K562 (cell line): ENCODE measurements around the gene USP27X. TPM values are rescaled to one million over a fixed set of nuclear protein-coding genes. Genes with fewer than 3 reads are reported as not detected.

Source experiments
- ATAC-seq: fragments of 200-7000 bp; cut with Tn5 transposase; 3 replicates; pipeline ENCODE4 v1.9.1; 2020; ENCODE audit warnings: moderate library complexity
- BruUV-seq: library from RNA; stranded (reverse); fragments of 400-500 nt; replicated peaks from 2 replicates; lab custom pipeline; 2021; lab: Mats Ljungman, UMichigan
- CTCF ChIA-PET: fragments of 300-600 bp; formaldehyde crosslinking; extraction: SDS; loops from one replicate; lab custom pipeline; 2021; ENCODE audit warnings: low intra/inter-chr PET ratio; lab: Yijun Ruan, JAX
- POLR2A ChIA-PET: fragments of 300-600, 350-650 bp; sonication (Branson Sonifier 250); formaldehyde crosslinking; extraction: SDS; loops from one replicate; lab custom pipeline; 2021; ENCODE audit warnings: antibody characterized with exemption, inconsistent platforms; lab: Yijun Ruan, JAX
- DNase-seq, 4 experiments: peaks; one replicate each; pipeline versions ENCODE4 v3.0.0 to v3.0.0-alpha.2; 2011 to 2018; ENCODE audit warnings: low spot score in 3 of 4, mixed read lengths in 3 of 4; ENCODE audit errors: extremely low read depth in 1 of 4
- FAIRE-seq: peaks from 2 replicates; lab custom pipeline; 2011; peaks lifted over from hg19 to GRCh38; lab: Jason Lieb, UNC
- H2AFZ ChIP-seq: 2 replicates; pipeline ENCODE4 v1.6.0; 2011; ENCODE audit warnings: low read depth, low read length, control low read depth, inconsistent platforms
- H3K27ac ChIP-seq: fragments of 200-600 bp; 3 replicates; pipeline ENCODE4 v1.8.0; 2011; ENCODE audit warnings: low read depth, mild to moderate bottlenecking, control low read depth, inconsistent platforms, low read length, moderate library complexity, mixed read lengths; ENCODE audit errors: extremely low read depth
- H3K27me3 ChIP-seq, 2 experiments: fragments of 300-600 bp in 1 of 2; 2 replicates in 1 of 2; 3 replicates in 1 of 2; pipeline versions ENCODE4 v1.6.0 to v1.8.0; 2011; ENCODE audit warnings: inconsistent platforms in 2 of 2, low read length in 2 of 2, mild to moderate bottlenecking in 1 of 2, mixed read lengths in 1 of 2, moderate library complexity in 1 of 2; ENCODE audit not compliant: control insufficient read depth in 2 of 2, insufficient read depth in 2 of 2
- H3K36me3 ChIP-seq: fragments of 300-600 bp; 3 replicates; pipeline ENCODE4 v1.8.0; 2011; ENCODE audit warnings: mild to moderate bottlenecking, low read length, inconsistent platforms; ENCODE audit not compliant: control insufficient read depth, insufficient read depth
- H3K4me1 ChIP-seq, 2 experiments: fragments of 200-600 bp in 1 of 2; replicated peaks in 1 of 2; 2 replicates in 1 of 2; 3 replicates in 1 of 2; pipeline versions ENCODE4 v1.5.1 to v1.8.0; 2011; ENCODE audit warnings: inconsistent platforms in 2 of 2, low read length in 2 of 2, mild to moderate bottlenecking in 1 of 2, mixed read lengths in 1 of 2, moderate library complexity in 1 of 2; ENCODE audit not compliant: control insufficient read depth in 2 of 2, insufficient read depth in 2 of 2
- H3K4me2 ChIP-seq: 2 replicates; pipeline ENCODE4 v1.6.1; 2011; ENCODE audit warnings: low read length, control low read depth, inconsistent platforms, mixed read lengths; ENCODE audit not compliant: insufficient read depth
- H3K4me3 ChIP-seq: fragments of 200-600 bp; sonication (generic), shearing (Covaris generic); 2 replicates; pipeline ENCODE4 v1.5.1; 2016; ENCODE audit warnings: control low read depth, inconsistent platforms
- H3K79me2 ChIP-seq: fragments of 200-600 bp; 3 replicates; pipeline ENCODE4 v1.8.0; 2011; ENCODE audit warnings: low read length, inconsistent platforms; ENCODE audit not compliant: control insufficient read depth, insufficient read depth
- H3K9ac ChIP-seq, 2 experiments: 2 replicates each; pipeline versions ENCODE4 v1.6.0 to v1.6.1; 2011; ENCODE audit warnings: low read depth in 2 of 2, low read length in 2 of 2, control low read depth in 1 of 2, inconsistent platforms in 1 of 2, mild to moderate bottlenecking in 1 of 2, mixed read lengths in 1 of 2; ENCODE audit not compliant: insufficient read depth in 1 of 2
- H3K9me1 ChIP-seq: one replicate; pipeline ENCODE4 v1.6.0; 2011; ENCODE audit warnings: inconsistent platforms, mild to moderate bottlenecking, low read length, moderate library complexity; ENCODE audit not compliant: control insufficient read depth, insufficient read depth
- H3K9me3 ChIP-seq: replicated peaks from 2 replicates; pipeline ENCODE4 v1.5.1; 2011; ENCODE audit warnings: low read depth, low read length, inconsistent platforms; ENCODE audit not compliant: control insufficient read depth, insufficient read depth
- H4K20me1 ChIP-seq: replicated peaks from 2 replicates; pipeline ENCODE4 v1.6.1; 2011; ENCODE audit warnings: low read length, inconsistent platforms, mixed read lengths; ENCODE audit not compliant: control insufficient read depth, insufficient read depth
- RHOXF2B ChIP-seq: fragments of 250-450 bp; sonication (Bioruptor Pico); conservative IDR thresholded peaks from 2 replicates; pipeline ENCODE4 v1.5.1; 2021
- YY1 ChIP-seq, 3 experiments: IDR thresholded peaks; 2 replicates each; pipeline ENCODE4 v1.6.1; 2011; ENCODE audit warnings: low read length in 2 of 3, mild to moderate bottlenecking in 2 of 3, moderate library complexity in 2 of 3, borderline replicate concordance in 1 of 3, control low read depth in 1 of 3, low read depth in 1 of 3; ENCODE audit not compliant: insufficient read depth in 3 of 3, insufficient replicate concordance in 2 of 3, control insufficient read depth in 1 of 3, insufficient read length in 1 of 3; ENCODE audit errors: extremely low read depth in 1 of 3
- WGBS: fragments of 100-300 bp; shearing (Covaris generic); methylation state at CpG from one replicate; pipeline ENCODE4 v1.1.6; 2016; ENCODE audit warnings: low coverage, mixed read lengths; ENCODE audit not compliant: insufficient coverage; ENCODE audit errors: missing lambda C conversion rate; 5-methylcytosine and 5-hydroxymethylcytosine counted together
- in situ Hi-C: fragments of 300-500 bp; cut with MboI; formaldehyde crosslinking; loops from 4 replicates; pipeline ENCODE4 v1.15.0; 2018; ENCODE audit warnings: inconsistent platforms, mixed read lengths
- intact Hi-C: fragments of 100-400 bp; cut with micrococcal nuclease; formaldehyde crosslinking; loops from 2 replicates; pipeline ENCODE4 v1.14.2; 2022
- polyA plus RNA-seq, 8 experiments: library from polyadenylated mRNA; depleted of rRNA in 4 of 8; stranded (reverse) in 5 of 8; unstranded in 3 of 8; fragments of >200 nt; fragmentation: Nextera tagmentation in 2 of 8; fragmentation: Illumina TruSeq in 1 of 8; extraction: Ambion mirVana in 2 of 8; extraction: Trizol in 1 of 8; gene quantifications; 2 replicates each; pipeline versions ENCODE4 v1.2.1 to v1.2.3, GENCODE V29; 2011 to 2014; ENCODE audit warnings: inconsistent platforms in 1 of 8, missing spikeins in 1 of 8
- total RNA-seq, 7 experiments: library from RNA; depleted of rRNA in 6 of 7; stranded (reverse); fragments of >200 nt in 6 of 7; fragmentation: Illumina TruSeq in 2 of 7; extraction: Trizol in 2 of 7; gene quantifications; 2 replicates each; pipeline versions ENCODE4 v1.2.1 to v1.2.3, GENCODE V29; 2011 to 2021; ENCODE audit warnings: low replicate concordance in 1 of 7
- TF ChIP-seq, protein P1 (sequence below): fragments of 450-650 bp; IDR thresholded peaks from 2 replicates; pipeline ENCODE4 v1.6.1; 2016; ENCODE audit warnings: missing biosample characterization, missing genetic modification characterization
- TF ChIP-seq, protein P2 (sequence below): fragments of 250-450 bp; sonication (Bioruptor Pico); IDR thresholded peaks from 2 replicates; pipeline ENCODE4 v1.8.0; 2021; ENCODE audit warnings: moderate library complexity, mild to moderate bottlenecking, inconsistent platforms
- TF ChIP-seq, protein P3 (sequence below): sonication (generic); formaldehyde crosslinking; IDR thresholded peaks from 2 replicates; pipeline ENCODE4 v1.8.0; 2022; ENCODE audit warnings: mild to moderate bottlenecking, missing genetic modification reagents

USP27X gene
- total and polyA plus RNA-seq, 9 of the 15 experiments (the other 6 are each of a cell fraction or from before 2014, with no cell fraction given), result 0.15 to 4.7 (median 1.6) TPM

GRCh38 chrX:49844611-49845010 lies 34.7 kb upstream of the USP27X start (continued):
- TF ChIP-seq, protein P1, sequence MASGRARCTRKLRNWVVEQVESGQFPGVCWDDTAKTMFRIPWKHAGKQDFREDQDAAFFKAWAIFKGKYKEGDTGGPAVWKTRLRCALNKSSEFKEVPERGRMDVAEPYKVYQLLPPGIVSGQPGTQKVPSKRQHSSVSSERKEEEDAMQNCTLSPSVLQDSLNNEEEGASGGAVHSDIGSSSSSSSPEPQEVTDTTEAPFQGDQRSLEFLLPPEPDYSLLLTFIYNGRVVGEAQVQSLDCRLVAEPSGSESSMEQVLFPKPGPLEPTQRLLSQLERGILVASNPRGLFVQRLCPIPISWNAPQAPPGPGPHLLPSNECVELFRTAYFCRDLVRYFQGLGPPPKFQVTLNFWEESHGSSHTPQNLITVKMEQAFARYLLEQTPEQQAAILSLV, result no peak

DNA sequence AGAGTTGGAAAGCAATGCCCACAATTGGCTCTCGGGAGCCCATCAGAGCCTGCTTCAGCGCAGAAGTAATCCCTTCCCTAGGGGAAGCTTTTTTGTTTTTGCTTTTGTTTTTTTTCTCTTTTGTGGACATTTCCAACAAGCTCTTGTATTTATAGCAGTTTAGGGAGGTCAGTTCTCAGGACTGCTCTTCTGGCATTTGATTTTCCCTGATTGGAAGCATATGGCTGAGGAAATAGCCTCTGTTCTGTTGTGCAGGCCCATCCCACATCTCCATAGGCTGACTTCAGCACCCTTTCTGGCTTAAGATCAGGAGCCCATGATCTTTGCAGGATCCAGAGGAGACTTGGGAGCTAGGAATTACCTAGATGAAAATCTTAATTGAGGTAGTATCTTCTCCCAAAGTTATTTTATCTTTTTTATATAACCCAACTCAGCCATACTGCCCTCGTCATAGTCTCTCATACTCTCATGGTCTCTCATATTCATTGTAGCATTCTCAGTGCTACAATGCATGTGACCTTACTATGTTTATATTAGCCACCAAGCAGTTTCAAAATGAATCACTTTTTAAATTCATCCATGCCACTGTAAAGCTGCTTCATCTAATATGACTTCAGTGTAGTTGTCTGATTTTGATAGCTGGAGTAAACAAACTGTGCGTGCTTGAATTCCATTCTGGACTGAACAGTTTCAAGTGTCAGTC lies 33.4 kb upstream of the USP27X start:
- Histone ChIP-seq H3K27ac (no peak overlapping the region), H3K36me3 (no peaks in the 10 kb centered on the region), H3K9me1 (no peaks in the 10 kb centered on the region), H2AFZ (peak overlapping the region; percentile 40), H3K79me2 (no peaks in the 10 kb centered on the region), H3K4me2 (no peak overlapping the region), H3K4me3 (no peak overlapping the region), H3K27me3 (no peaks in the 10 kb centered on the region), H4K20me1 (no peaks in the 10 kb centered on the region), H3K9ac (no peak overlapping the region), H3K4me1 (peaks cover 0 to 18% of the 10 kb centered on the region in 2 experiments; a peak in 2 of 5 replicates), H3K9me3 (no peaks in the 10 kb centered on the region)
- 53% methylated on average over 4 of the region's 4 CpGs for WGBS
- BruUV-seq, result no TSS peak
- ATAC-seq (no peak), DNase-seq (no peak), FAIRE-seq (no peak)
- in situ Hi-C loops, result no loop called here
- no peak for TF ChIP-seq RHOXF2B (CRISPR knock-in tag)
- TF ChIP-seq, protein P2, sequence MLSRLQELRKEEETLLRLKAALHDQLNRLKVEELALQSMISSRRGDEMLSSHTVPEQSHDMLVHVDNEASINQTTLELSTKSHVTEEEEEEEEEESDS, result no peak
- no peak for TF ChIP-seq YY1 (IDR thresholded peaks at IDR 0.05; ENCODE audit: borderline replicate concordance in 1 of 3, control insufficient read depth in 1 of 3, extremely low read depth in 1 of 3, insufficient read depth in 3 of 3, insufficient read length in 1 of 3, insufficient replicate concordance in 2 of 3, low read depth in 1 of 3, low read length in 2 of 3)
- TF ChIP-seq, protein P3, sequence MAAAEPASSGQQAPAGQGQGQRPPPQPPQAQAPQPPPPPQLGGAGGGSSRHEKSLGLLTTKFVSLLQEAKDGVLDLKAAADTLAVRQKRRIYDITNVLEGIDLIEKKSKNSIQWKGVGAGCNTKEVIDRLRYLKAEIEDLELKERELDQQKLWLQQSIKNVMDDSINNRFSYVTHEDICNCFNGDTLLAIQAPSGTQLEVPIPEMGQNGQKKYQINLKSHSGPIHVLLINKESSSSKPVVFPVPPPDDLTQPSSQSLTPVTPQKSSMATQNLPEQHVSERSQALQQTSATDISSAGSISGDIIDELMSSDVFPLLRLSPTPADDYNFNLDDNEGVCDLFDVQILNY (CRISPR knock-in tag), result no peak
- ChIA-PET POLR2A (no interaction called here), CTCF (no interaction called here)
- intact Hi-C loops, result no loop called here
